IMR-90 (cell line): ENCODE data around the gene CCDC180. TPM values are rescaled to one million over a fixed set of nuclear protein-coding genes. Genes with fewer than 3 reads are reported as not detected.

Experiments
- ATAC-seq: fragments of 200-7000 bp; cut with Tn5 transposase; 2 replicates; pipeline ENCODE4 v1.9.1; 2020; ENCODE audit warnings: low read depth, mild to moderate bottlenecking, moderate library complexity
- BruUV-seq: library from RNA; stranded (reverse); fragments of 400-500 nt; replicated peaks from 2 replicates; lab custom pipeline; 2021; lab: Mats Ljungman, UMichigan
- CTCF ChIA-PET: fragments of 300-600 bp; formaldehyde crosslinking; extraction: SDS; loops from one replicate; lab custom pipeline; 2021; ENCODE audit warnings: antibody characterized with exemption; lab: Yijun Ruan, JAX
- POLR2A ChIA-PET: fragments of 300-600 bp; sonication (Branson Sonifier 250); formaldehyde crosslinking; loops from one replicate; lab custom pipeline; 2022; ENCODE audit warnings: antibody characterized with exemption; ENCODE audit not compliant: unreplicated experiment; lab: Charles Lee
- DNase-seq: peaks from one replicate; pipeline ENCODE4 v3.0.0; 2013
- H2AFZ ChIP-seq: replicated peaks from 2 replicates; pipeline ENCODE3; 2013; ENCODE audit warnings: low read length, mild to moderate bottlenecking; ENCODE audit not compliant: poor library complexity
- H2AK5ac ChIP-seq: 2 replicates; pipeline ENCODE4 v1.6.1; 2013; ENCODE audit warnings: low read depth, low read length, inconsistent platforms
- H2AK9ac ChIP-seq: replicated peaks from 2 replicates; pipeline ENCODE3; 2013; ENCODE audit warnings: mild to moderate bottlenecking, low read depth, low read length, moderate library complexity; ENCODE audit not compliant: poor library complexity
- H2BK120ac ChIP-seq: 2 replicates; pipeline ENCODE4 v1.6.1; 2013; ENCODE audit warnings: low read depth, low read length, inconsistent platforms
- H2BK15ac ChIP-seq: 3 replicates; pipeline ENCODE4 v1.6.1; 2013; ENCODE audit warnings: low read depth, low read length, inconsistent platforms
- H2BK20ac ChIP-seq: 2 replicates; pipeline ENCODE4 v1.6.1; 2013; ENCODE audit warnings: low read depth, mild to moderate bottlenecking, inconsistent platforms, low read length, moderate library complexity
- H2BK5ac ChIP-seq: 2 replicates; pipeline ENCODE4 v1.6.1; 2013; ENCODE audit warnings: mild to moderate bottlenecking, low read depth, low read length, inconsistent platforms; ENCODE audit not compliant: poor library complexity, severe bottlenecking
- H3K14ac ChIP-seq: replicated peaks from 2 replicates; pipeline ENCODE4 v1.6.1; 2013; ENCODE audit warnings: low read depth, low read length, inconsistent platforms
- H3K18ac ChIP-seq: 2 replicates; pipeline ENCODE4 v1.6.1; 2013; ENCODE audit warnings: low read depth, low read length, control low read depth
- H3K23ac ChIP-seq: 2 replicates; pipeline ENCODE4 v1.6.1; 2013; ENCODE audit warnings: low read depth, low read length, inconsistent platforms
- H3K27ac ChIP-seq: 2 replicates; pipeline ENCODE4 v1.5.1; 2013; ENCODE audit warnings: mild to moderate bottlenecking, control low read depth, low read length; ENCODE audit not compliant: insufficient read depth
- H3K27me3 ChIP-seq: 2 replicates; pipeline ENCODE4 v1.6.1; 2013; ENCODE audit warnings: low read length; ENCODE audit not compliant: control insufficient read depth, insufficient read depth
- H3K36me3 ChIP-seq: 2 replicates; pipeline ENCODE4 v1.6.1; 2013; ENCODE audit warnings: low read length, mixed read lengths; ENCODE audit not compliant: control insufficient read depth, insufficient read depth
- H3K4ac ChIP-seq: 2 replicates; pipeline ENCODE4 v1.6.1; 2013; ENCODE audit warnings: low read depth, low read length, inconsistent platforms
- H3K4me1 ChIP-seq: 2 replicates; pipeline ENCODE4 v1.6.1; 2013; ENCODE audit warnings: low read length, mixed read lengths; ENCODE audit not compliant: control insufficient read depth, insufficient read depth
- H3K4me2 ChIP-seq: 2 replicates; pipeline ENCODE4 v1.6.1; 2013; ENCODE audit warnings: low read depth, mild to moderate bottlenecking, control low read depth, low read length, moderate library complexity
- H3K4me3 ChIP-seq: 2 replicates; pipeline ENCODE4 v1.5.1; 2013; ENCODE audit warnings: low read depth, mild to moderate bottlenecking, control low read depth, low read length, moderate library complexity; ENCODE audit not compliant: insufficient read depth
- H3K56ac ChIP-seq: 2 replicates; pipeline ENCODE4 v1.6.1; 2013; ENCODE audit warnings: low read length, inconsistent platforms; ENCODE audit not compliant: insufficient read depth; ENCODE audit errors: extremely low read depth
- H3K79me1 ChIP-seq, 2 experiments: 2 replicates each; pipeline ENCODE4 v1.6.1; 2013; ENCODE audit warnings: low read length in 2 of 2, inconsistent platforms in 1 of 2, low read depth in 1 of 2
- H3K9ac ChIP-seq: 2 replicates; pipeline ENCODE4 v1.6.1; 2013; ENCODE audit warnings: low read depth, low read length, control low read depth
- H3K9me1 ChIP-seq: 2 replicates; pipeline ENCODE4 v1.6.1; 2013; ENCODE audit warnings: low read length, inconsistent platforms; ENCODE audit not compliant: insufficient read depth
- H3K9me3 ChIP-seq: 2 replicates; pipeline ENCODE4 v1.6.1; 2013; ENCODE audit warnings: low read length; ENCODE audit not compliant: control insufficient read depth, insufficient read depth
- H4K20me1 ChIP-seq: 2 replicates; pipeline ENCODE4 v1.6.1; 2013; ENCODE audit warnings: low read length, inconsistent platforms; ENCODE audit not compliant: insufficient read depth
- H4K5ac ChIP-seq: 2 replicates; pipeline ENCODE4 v1.6.1; 2013; ENCODE audit warnings: mild to moderate bottlenecking, low read depth, low read length, control low read depth
- H4K8ac ChIP-seq, 2 experiments: 2 replicates each; pipeline ENCODE4 v1.6.1; 2013; ENCODE audit warnings: low read depth in 2 of 2, low read length in 2 of 2, control low read depth in 1 of 2, inconsistent platforms in 1 of 2
- H4K91ac ChIP-seq: 2 replicates; pipeline ENCODE4 v1.6.1; 2013; ENCODE audit warnings: low read depth, low read length, inconsistent platforms; ENCODE audit not compliant: insufficient read depth
- BHLHE40 ChIP-seq: fragments of 150-350 bp; IDR thresholded peaks from 2 replicates; pipeline ENCODE4 v1.6.1; 2016; ENCODE audit warnings: mild to moderate bottlenecking, low read depth, low read length
- CHD1 ChIP-seq: IDR thresholded peaks from 2 replicates; pipeline ENCODE4 v1.6.1; 2012; ENCODE audit warnings: low read depth, low read length, improper control_type of control experiment
- FOS ChIP-seq: fragments of 150-350 bp; IDR thresholded peaks from 2 replicates; pipeline ENCODE4 v1.6.1; 2016; ENCODE audit warnings: low read depth, low read length
- MAZ ChIP-seq: IDR thresholded peaks from 2 replicates; pipeline ENCODE4 v1.6.1; 2012; ENCODE audit warnings: low read depth, mild to moderate bottlenecking, low read length, improper control_type of control experiment, moderate library complexity, borderline replicate concordance
- MXI1 ChIP-seq: IDR thresholded peaks from 2 replicates; pipeline ENCODE4 v1.6.1; 2012; ENCODE audit warnings: low read depth, mild to moderate bottlenecking, low read length, moderate library complexity, borderline replicate concordance
- NFE2L2 ChIP-seq: fragments of 150-350 bp; IDR thresholded peaks from 2 replicates; pipeline ENCODE4 v1.6.1; 2016; ENCODE audit warnings: low read depth, mild to moderate bottlenecking, low read length
- RFX5 ChIP-seq: IDR thresholded peaks from 2 replicates; pipeline ENCODE4 v1.8.0; 2012; ENCODE audit warnings: low read depth, mild to moderate bottlenecking, low read length, moderate library complexity
- WGBS, 2 experiments: methylation state at CpG; one replicate each; pipeline versions ENCODE4 v1.1.5 to v1.1.7; 2013; ENCODE audit warnings: missing lambda C conversion rate in 2 of 2; ENCODE audit not compliant: insufficient read length in 1 of 2; ENCODE audit errors: extremely low coverage in 2 of 2; 5-methylcytosine and 5-hydroxymethylcytosine counted together
- dilution Hi-C: fragments of 300-500 bp; cut with HindIII; formaldehyde crosslinking; loops from one replicate; pipeline ENCODE4 v1.14.3; 2018; ENCODE audit warnings: low sequenced_read_pairs; ENCODE audit not compliant: unreplicated experiment
- in situ Hi-C: fragments of 300-500 bp; cut with MboI; formaldehyde crosslinking; loops from 3 replicates; pipeline ENCODE4 v1.14.3; 2019; ENCODE audit warnings: low sequenced_read_pairs, inconsistent platforms, mixed read lengths
- intact Hi-C: fragments of 100-400 bp; cut with micrococcal nuclease; formaldehyde crosslinking; loops from 2 replicates; pipeline ENCODE4 v1.10.0; 2022
- polyA plus RNA-seq, 3 experiments: library from polyadenylated mRNA; depleted of rRNA; stranded (reverse); fragments of >200 nt; gene quantifications; 2 replicates each; pipeline ENCODE4 v1.2.3, GENCODE V29; 2012; ENCODE audit warnings: low replicate concordance in 1 of 3
- total RNA-seq: library from RNA; depleted of rRNA; stranded (reverse); fragments of >200 nt; gene quantifications from 2 replicates; pipeline ENCODE4 v1.2.3, GENCODE V29; 2012
- TF ChIP-seq, protein P1 (sequence below): fragments of 150-350 bp; IDR thresholded peaks from 2 replicates; pipeline ENCODE4 v1.6.1; 2017; ENCODE audit warnings: mild to moderate bottlenecking, antibody characterized with exemption, low read length, low read depth
- TF ChIP-seq, protein P2 (sequence below): fragments of 150-350 bp; IDR thresholded peaks from 2 replicates; pipeline ENCODE4 v1.6.1; 2016; ENCODE audit warnings: low read depth, mild to moderate bottlenecking, low read length, moderate library complexity, borderline replicate concordance

Gene CCDC180
- total and polyA plus RNA-seq, 2 of the 4 experiments (the other 2 are of a cell fraction) = 0.24 to 0.90 TPM

DNA sequence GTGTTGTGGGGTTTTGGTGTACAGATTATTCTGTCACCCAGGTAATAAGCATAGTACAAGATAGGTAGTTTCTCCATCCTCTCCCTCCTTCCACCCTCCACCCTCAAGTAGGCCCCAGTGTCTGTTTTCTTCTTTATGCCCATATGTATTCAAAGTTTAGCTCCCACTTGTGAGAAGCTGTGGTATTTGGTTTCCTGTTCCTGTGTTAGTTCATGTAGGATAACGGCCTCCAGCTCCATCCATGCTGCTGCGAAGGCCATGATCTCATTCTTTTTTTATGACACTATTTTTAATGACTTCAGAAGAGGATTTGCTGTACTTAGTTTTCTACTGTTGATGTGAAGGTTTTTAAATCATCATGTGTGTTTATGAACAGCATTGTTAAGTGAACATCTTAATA, 11.9 kb downstream of the CCDC180 start:
- no CpG with 5 or more reads among the region's 2 CpGs for WGBS, 2 experiments
- H2BK20ac ChIP-seq = no peak overlapping the region
- no peak overlapping the region for H3K4me2 ChIP-seq
- no peak overlapping the region for H3K4me3 ChIP-seq
- no peaks in the 10 kb centered on the region for H3K27me3 ChIP-seq
- H2AFZ ChIP-seq = no peak overlapping the region
- no peak overlapping the region for H2BK5ac ChIP-seq
- H3K4me1 ChIP-seq = no peaks in the 10 kb centered on the region
- no TSS peak for BruUV-seq
- TF ChIP-seq MAZ = no peak
- TF ChIP-seq NFE2L2 = no peak
- TF ChIP-seq CHD1 = no peak
- TF ChIP-seq, protein P1, sequence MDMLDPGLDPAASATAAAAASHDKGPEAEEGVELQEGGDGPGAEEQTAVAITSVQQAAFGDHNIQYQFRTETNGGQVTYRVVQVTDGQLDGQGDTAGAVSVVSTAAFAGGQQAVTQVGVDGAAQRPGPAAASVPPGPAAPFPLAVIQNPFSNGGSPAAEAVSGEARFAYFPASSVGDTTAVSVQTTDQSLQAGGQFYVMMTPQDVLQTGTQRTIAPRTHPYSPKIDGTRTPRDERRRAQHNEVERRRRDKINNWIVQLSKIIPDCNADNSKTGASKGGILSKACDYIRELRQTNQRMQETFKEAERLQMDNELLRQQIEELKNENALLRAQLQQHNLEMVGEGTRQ = no peak
- TF ChIP-seq RFX5 = no peak
- TF ChIP-seq FOS = no peak
- TF ChIP-seq, protein P2, sequence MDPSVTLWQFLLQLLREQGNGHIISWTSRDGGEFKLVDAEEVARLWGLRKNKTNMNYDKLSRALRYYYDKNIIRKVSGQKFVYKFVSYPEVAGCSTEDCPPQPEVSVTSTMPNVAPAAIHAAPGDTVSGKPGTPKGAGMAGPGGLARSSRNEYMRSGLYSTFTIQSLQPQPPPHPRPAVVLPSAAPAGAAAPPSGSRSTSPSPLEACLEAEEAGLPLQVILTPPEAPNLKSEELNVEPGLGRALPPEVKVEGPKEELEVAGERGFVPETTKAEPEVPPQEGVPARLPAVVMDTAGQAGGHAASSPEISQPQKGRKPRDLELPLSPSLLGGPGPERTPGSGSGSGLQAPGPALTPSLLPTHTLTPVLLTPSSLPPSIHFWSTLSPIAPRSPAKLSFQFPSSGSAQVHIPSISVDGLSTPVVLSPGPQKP = no peak
- no peak for TF ChIP-seq BHLHE40
- TF ChIP-seq MXI1 = no peak
- H2AK5ac ChIP-seq = no peak overlapping the region
- H3K27ac ChIP-seq = no peak overlapping the region
- no peaks in the 10 kb centered on the region for H3K79me1 ChIP-seq
- no peak overlapping the region for H4K5ac ChIP-seq
- POLR2A ChIA-PET = no interaction called here
- H2BK120ac ChIP-seq = no peak overlapping the region
- H3K18ac ChIP-seq = no peak overlapping the region
- H4K91ac ChIP-seq = no peak overlapping the region
- DNase-seq (no peak), ATAC-seq (no peak)
- H3K36me3 ChIP-seq = no peaks in the 10 kb centered on the region
- CTCF ChIA-PET = no interaction called here
- no peak overlapping the region for H3K4ac ChIP-seq
- no peak overlapping the region for H2AK9ac ChIP-seq
- H3K9ac ChIP-seq = no peak overlapping the region
- no peaks in the 10 kb centered on the region for H3K9me3 ChIP-seq
- no peak overlapping the region for H4K8ac ChIP-seq
- H3K9me1 ChIP-seq = no peaks in the 10 kb centered on the region
- H3K23ac ChIP-seq = no peak overlapping the region
- intact Hi-C loops (no loop called here), in situ Hi-C loops (no loop called here), dilution Hi-C loops (no loop called here)
- no peak overlapping the region for H3K14ac ChIP-seq
- H3K56ac ChIP-seq = no peak overlapping the region
- no peaks in the 10 kb centered on the region for H4K20me1 ChIP-seq
- no peak overlapping the region for H2BK15ac ChIP-seq
